ENCODE data around the gene CHST15.

CHST15 gene

DNA sequence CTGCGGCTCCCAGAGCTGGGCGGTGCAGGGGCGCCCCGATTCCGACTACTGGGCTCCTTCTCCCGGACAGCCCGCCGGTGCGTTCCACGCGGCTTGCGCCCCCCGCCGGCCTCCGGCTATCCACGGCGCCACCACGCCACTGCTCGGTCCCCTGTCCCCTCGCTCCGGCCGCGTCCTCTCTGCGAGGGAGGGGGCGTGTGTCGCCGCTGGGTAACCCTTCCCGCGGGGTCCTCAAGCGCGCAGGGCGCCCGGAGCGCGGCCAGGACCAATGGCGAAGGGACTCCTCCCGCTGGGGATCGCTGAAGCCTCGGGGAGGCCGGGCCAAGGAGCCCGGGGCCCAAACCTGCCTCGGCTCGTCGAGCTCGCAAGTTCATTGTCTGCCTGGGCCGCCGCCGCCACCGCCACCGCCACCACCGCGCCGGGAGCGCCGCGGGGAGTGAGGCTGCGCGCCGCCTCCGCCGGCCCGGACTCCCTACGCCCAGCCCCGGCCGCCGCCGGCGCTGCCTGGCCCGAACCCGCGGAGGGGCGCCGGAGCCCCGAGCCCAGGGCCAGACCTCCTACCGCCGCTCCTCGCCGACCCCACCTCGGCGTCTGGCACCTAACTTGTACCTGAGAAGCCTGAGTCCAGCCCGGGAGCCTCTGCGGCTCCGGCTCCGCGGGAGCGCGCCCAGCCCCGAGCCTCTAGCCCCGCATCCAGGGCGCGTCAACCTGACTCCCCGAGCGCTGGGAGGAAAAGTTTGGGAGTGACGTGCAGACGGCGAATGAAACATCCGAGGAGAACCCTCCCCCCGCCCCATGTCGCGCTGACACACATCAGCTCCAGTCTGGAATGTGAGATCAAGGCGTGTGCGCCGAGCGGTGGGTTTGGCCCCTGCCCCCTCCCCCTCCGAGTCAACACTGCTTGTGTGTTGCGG lies at the start of gene CHST15:
Gene CHST15 (minus strand): TSS at position 739 of the 914 bp plus-strand sequence. CDS start 47,386 bp downstream, outside the sequence.
- peak in 24 of 56 donors; percentile 7 to 69 (median 35) for DNase-seq

DNA sequence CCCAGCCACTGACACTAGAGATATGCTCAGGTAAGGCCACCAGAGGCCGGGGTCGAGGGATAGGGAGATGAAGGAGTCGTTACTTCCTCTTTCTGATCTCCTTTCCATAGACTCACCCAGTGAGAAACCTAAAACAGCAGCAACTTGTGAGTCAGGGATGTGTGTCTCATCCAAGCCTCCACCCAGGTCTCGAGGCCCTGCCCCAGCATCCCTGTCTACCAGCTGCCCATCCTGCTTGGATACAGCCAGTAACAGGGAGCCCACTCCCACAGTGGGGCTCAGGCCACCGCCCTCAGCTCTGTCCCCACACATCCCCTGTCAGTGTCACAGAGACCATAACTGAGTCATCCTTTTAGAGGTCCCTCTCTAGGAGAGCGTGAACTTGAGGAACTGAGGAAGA lies 49.6 kb upstream of the CHST15 start:
- no peak for DNase-seq

DNA sequence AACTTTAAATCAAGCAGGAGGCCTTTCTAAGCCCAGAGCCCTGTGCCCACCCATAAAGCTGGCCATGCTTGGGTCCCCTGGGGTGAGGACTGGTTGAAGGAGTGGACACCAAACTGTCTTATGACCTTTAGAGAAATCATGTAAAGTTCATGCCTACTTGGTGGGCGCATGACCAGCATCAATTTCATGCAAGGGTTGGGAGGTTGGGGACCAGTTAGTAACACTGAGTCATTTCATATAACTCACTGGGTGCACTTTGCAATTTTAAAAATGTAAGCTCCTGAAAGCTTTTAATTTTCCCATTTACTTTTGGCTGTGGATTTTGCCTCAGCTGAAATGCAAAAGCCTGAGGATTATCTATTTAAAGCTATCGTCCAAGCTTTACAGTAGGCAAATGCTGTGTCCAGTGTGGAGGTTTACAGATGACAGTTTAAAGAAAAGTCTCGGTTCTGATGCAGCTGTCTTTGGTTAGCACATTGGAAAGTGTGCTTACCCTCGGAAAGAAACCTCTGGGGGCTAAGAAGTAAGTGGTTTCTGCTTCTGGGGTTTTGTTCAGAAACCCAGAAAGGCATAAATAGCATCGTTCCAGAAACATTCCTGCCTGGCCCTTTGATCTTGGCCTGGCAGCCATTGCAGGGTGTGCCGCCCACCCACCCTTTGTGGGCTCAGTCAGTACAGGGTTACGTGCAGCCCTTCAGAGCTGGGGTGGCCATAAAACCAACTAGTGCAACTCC lies 48.8 kb upstream of the CHST15 start:
- no peak for DNase-seq

DNA sequence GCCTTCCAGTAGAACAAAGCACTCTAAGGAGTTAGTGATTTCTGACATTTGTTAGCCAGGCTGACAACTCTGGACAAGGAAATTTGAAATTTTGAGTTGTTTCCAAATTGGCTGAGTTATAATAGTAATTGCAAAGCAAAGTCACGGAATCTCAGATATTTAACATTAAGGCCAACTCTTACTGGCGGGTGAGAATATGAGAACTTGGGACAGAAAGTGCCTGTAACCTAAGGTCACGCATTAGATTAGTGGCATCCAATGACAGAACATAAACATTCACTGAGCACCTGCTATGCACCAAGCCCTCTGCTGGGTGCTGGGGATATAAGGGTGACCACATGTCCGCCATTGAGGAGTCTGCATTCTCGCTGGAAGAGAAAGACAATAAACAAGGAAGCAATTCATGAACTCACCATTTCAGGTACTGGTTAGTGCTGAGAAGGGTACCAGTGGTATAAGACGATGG lies 45.5 kb upstream of the CHST15 start:
- DNase-seq, result no peak

DNA sequence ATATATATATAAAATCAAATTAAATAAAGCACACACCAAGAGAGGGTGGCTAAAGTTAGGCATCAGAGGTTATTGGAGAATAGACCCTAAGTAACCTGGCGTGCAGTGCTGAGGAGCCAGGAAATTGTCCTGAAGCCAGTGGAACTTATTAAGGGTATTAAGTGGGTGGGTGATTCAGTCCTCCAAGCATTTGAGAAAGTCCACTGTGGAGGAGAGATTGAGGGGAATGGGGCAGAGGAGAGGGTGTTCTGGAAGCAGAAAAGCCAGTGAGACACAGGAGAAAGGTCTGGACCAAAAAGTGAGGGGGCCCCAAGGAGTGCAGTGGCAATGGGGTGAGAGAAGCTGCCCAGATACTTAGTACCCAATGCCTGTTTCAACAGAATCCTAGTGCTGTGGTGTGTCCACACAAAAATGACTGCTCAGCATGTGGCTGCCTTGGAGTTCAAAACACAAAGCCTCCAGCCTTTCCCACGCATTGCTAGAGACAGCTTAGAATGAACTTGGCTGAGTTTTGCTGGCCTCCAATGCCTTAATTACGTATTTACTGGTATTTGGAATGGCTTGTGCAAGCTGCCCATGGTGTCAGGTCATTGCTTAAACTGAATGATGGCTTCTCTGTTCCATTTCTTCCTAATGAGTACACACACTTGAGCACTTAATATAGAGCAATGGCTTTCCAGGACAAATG lies 44.9 kb upstream of the CHST15 start:
- peak in 29 of 56 donors; percentile 7 to 85 (median 42) for DNase-seq

DNA sequence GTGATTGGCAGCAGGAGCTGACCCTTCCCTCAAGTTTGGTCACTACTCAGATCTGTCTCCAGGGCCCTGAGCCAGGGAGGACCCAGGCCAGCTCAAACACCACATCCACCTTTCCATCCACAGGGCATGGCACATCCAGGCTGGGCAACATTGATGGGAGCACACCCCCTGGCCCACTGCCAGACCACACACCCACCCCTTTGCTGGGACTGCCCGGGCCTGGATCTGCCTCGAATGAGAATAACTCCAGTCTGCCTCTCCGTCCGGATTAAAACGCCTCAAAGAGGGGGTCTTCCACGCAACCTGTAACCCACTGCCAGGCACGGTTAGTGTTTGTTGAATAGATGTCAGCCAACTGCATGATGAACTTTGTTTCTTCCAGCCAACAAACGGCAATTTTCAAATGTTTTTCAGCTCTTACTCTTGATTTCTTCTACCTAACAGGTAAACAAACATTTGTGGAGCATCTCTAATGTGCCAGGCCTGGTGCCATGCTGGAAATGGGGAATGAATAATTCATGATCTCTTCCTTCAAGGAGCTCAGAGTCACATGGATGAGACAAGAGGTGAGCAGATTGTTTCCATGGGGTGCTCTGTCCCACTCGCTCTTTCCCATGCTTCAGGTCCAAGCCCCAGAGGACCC lies 41.0 kb upstream of the CHST15 start:
- DNase-seq, result no peak

DNA sequence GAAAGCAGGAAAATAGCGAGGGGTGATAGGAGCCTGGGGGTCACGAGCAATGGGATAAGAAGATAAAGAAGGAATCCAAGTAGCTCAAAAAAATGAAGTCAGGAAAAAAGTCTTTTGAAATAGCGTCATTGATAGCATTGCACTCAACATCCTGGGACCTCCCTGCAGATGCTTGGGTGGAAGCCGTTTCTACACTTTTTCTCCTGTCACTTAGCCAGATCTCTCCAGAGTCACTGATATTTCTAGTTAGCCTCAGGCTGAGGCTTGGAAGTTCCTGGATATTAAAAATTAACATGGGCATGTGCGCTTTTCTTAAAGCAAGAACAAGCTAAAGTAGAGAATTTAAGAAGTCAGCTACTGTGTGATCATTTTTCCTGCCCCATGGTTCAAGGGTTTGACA lies 39.5 kb upstream of the CHST15 start:
- DNase-seq, result no peak

DNA sequence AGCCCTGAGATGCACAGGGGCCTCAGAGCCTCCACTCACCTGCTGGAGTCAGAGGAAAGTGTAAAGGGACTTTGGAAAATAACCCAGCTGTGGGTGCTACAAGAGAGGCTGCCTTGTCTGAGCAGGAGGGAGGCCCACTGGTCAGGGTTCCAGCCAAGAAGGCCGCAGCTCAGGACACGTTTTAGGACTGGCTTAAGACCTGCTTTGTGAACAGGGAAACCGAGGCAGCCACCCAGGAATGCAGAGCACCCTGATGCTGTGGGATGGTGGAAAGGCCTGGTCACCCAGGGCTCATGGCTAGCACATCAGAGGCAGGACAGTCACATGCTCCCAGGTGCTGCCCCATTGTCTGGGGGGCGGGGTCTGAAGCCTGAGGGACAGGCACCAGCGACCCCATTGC lies 38.9 kb upstream of the CHST15 start:
- DNase-seq, result no peak

GRCh38 chr10:124131172-124131571 lies 37.8 kb upstream of the CHST15 start:
- DNase-seq, result no peak

GRCh38 chr10:124130198-124130900 lies 37.0 kb upstream of the CHST15 start:
- DNase-seq, result no peak

GRCh38 chr10:124129471-124129870 lies 36.1 kb upstream of the CHST15 start:
- no peak for DNase-seq

- no peak for DNase-seq
Measured at GRCh38 chr10:124128811-124129145, 35.4 kb upstream of the CHST15 start.

DNA sequence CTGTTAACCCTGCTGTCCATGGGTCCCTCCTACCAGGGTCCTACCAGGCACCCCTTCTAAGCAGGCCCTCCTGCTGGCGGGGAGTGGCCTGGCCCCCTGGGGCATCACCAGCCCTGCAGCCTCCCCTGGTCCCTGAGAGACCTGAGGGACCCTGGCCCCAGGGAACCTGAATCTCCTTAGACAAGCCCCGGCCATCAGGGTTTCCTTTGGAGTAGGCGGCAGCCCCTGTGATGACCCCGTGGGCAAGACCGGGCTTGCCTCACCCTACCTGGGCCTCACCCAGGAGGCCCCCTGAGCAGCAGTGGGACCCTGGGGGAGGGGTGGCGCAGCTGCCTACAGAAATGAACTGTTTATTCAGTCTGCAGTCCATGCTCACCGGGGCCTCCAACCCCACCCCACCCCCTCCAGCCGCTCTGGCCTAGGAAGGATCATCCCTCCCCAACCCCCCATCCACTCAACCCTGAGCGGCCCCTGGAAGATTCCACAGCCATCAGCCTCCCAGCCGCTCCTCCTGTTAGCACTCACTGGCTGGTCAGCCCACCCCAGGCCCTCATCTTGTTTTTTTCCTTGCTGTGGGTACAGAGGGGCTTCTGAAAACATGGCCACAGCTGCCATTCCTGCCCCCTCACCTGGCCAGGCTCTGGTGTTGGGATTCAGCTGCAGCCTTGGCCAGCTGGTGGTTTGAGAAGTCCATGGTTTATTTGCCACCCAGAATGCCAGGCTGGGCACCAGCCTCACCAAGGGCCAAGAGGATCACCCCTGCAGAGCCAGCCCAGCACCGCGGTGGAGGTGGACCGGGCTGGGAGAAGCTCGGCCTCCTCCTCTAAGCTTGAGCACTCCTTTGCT lies 34.8 kb upstream of the CHST15 start:
- DNase-seq, result no peak

DNA sequence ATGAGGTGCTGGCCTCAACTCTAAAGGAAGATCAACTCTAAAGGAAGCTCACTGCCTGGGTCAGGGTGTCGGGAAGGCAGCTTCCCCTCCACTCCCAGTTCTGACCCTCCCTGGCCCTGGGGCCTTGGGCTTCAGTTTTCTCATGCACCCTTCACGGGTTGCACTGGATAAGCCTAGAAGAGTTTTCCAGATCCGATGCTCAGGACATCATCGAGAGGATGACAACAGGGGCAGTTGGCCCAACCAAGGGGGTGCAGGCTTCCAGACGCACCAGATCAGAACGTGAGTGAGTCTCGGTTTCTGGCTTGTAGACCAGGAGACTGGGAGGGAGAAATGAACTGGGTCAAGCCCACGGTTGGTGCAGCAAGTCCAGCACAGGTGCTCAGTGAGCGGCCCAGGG lies 34.2 kb upstream of the CHST15 start:
- no peak for DNase-seq

- DNase-seq, result no peak
Measured at GRCh38 chr10:124126983-124127385, 33.6 kb upstream of the CHST15 start.

DNA sequence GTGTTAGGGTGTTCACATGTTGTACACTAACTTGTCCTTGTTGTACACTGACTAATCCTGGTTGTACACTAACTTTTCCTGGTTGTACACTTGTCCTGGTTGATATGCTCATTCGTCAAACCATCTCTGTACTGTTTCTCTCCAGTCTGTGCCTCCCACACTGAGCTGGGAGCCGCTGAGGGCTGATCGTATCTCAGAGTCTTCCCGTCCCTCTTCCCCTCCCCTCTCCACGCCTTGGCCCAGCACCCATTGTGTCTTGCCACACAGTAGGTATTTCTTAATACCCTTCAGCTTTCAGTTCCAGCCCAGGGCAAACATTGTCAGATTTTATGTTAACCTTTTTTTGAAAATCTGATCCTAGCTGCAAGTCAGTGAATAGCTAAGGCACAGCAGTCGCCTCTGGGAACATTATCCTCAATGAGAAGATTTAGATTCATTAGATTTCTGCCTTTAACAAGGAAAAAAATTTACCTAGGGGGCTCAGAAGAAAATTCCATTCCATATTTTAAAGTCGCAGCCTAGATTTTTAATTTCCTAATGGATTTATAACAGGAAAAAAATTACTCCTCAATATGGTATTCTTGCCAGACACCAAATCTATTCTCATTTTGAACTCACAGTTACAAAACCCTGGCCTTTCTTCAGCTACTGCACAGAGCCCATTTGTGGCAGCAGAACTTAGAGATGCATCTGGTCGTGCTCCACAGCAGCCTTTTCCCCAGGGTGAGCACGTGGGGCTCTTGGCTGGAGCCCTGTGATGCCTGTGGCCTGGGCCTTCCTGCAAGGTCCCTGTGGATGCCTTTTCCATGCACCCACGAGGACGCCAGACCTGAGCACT lies 33.0 kb upstream of the CHST15 start:
- DNase-seq, result peak in 1 of 56 donors; percentile 4

- DNase-seq, result no peak
Measured at GRCh38 chr10:124125305-124126116, 32.1 kb upstream of the CHST15 start.

DNA sequence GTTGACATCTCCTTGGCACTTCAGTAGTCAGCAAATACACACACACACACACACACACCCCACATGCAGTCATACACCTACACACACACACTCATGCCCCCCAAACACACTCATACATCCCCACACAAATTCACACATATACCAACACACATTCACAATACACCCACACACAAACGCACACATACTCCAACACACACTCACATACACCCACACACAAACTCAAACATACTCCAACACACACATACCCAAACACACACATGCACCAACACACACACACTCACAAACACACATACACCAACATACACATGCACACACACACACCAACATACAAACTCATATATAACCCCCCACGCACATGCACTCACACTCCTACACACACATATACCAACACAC lies 31.4 kb upstream of the CHST15 start:
- DNase-seq, result no peak
